SU-DHL-6 (cell line): Measurements from ENCODE around the gene CHST5.
"Not testable (repeated sequence)": the region's sequence is repeated elsewhere in the genome, so short reads cannot be mapped to it uniquely, and the experiment has no call there.

Experiments used
- H2AFZ ChIP-seq: fragments of 200-600 bp; sonication (generic); 2 replicates; pipeline ENCODE4 v1.6.1; 2014; ENCODE audit warnings: low read depth, mild to moderate bottlenecking, moderate library complexity, mixed read lengths, antibody characterized with exemption, low read length; ENCODE audit not compliant: severe bottlenecking
- H3F3A ChIP-seq: fragments of 200-600 bp; shearing (Covaris generic); 2 replicates; pipeline ENCODE4 v1.6.0; 2016; ENCODE audit warnings: antibody characterized with exemption, mild to moderate bottlenecking; ENCODE audit not compliant: insufficient read depth
- H3K27ac ChIP-seq: fragments of 200-600 bp; sonication (generic); 2 replicates; pipeline ENCODE4 v1.5.1; 2016; ENCODE audit warnings: low read depth, mild to moderate bottlenecking, low read length, moderate library complexity, mixed read lengths
- H3K27me3 ChIP-seq: fragments of 200-600 bp; sonication (generic), shearing (Covaris generic); 2 replicates; pipeline ENCODE4 v1.6.0; 2014; ENCODE audit warnings: mild to moderate bottlenecking, low read length
- H3K36me3 ChIP-seq: fragments of 200-600 bp; sonication (generic); 2 replicates; pipeline ENCODE4 v1.6.1; 2014; ENCODE audit warnings: mild to moderate bottlenecking, low read length, mixed read lengths
- H3K4me2 ChIP-seq: fragments of 300-600, 200-600 bp; shearing (Covaris generic), sonication (generic); 2 replicates; pipeline ENCODE4 v1.6.0; 2014; ENCODE audit warnings: low read length, low read depth, mild to moderate bottlenecking; ENCODE audit not compliant: poor library complexity, severe bottlenecking
- H3K4me3 ChIP-seq: fragments of 200-600 bp; sonication (generic); 2 replicates; pipeline ENCODE4 v1.5.1; 2014; ENCODE audit warnings: antibody characterized with exemption, low read length, mild to moderate bottlenecking, mixed read lengths; ENCODE audit not compliant: insufficient read depth, poor library complexity, severe bottlenecking
- H3K79me2 ChIP-seq: fragments of 200-600 bp; sonication (generic); 2 replicates; pipeline ENCODE4 v1.6.1; 2014; ENCODE audit warnings: mild to moderate bottlenecking, low read length, moderate library complexity; ENCODE audit not compliant: insufficient read depth
- H3K9ac ChIP-seq: fragments of 200-600 bp; sonication (generic); 2 replicates; pipeline ENCODE4 v1.7.0; 2014; ENCODE audit warnings: mild to moderate bottlenecking, low read length
- H3K9me2 ChIP-seq: fragments of 200-600 bp; sonication (generic); replicated peaks from 2 replicates; pipeline ENCODE4 v1.6.1; 2014; ENCODE audit warnings: low read length; ENCODE audit not compliant: insufficient read depth
- H3K9me3 ChIP-seq: fragments of 200-600 bp; sonication (generic); 2 replicates; pipeline ENCODE4 v1.6.1; 2014; ENCODE audit warnings: low read length, mixed read lengths; ENCODE audit not compliant: insufficient read depth
- H4K20me1 ChIP-seq: fragments of 200-600 bp; sonication (generic); 2 replicates; pipeline ENCODE4 v1.6.1; 2014; ENCODE audit warnings: low read depth, mild to moderate bottlenecking, antibody characterized with exemption, low read length, moderate library complexity, mixed read lengths
- CTCF ChIP-seq: fragments of 200-600 bp; sonication (generic); IDR thresholded peaks from one replicate; pipeline ENCODE4 v1.5.1; 2017; ENCODE audit warnings: antibody characterized with exemption, mild to moderate bottlenecking, low read length, moderate library complexity; ENCODE audit not compliant: insufficient read depth, poor library complexity, severe bottlenecking
- EZH2phosphoT487 ChIP-seq: fragments of 200-600 bp; sonication (generic), shearing (Covaris generic); conservative IDR thresholded peaks from 2 replicates; pipeline ENCODE4 v1.6.1; 2018; ENCODE audit warnings: mild to moderate bottlenecking, antibody characterized with exemption, low read length, moderate library complexity, mixed read lengths

CHST5 gene

GRCh38 chr16:75555213-75555706, 19.4 kb upstream of the CHST5 start:
- TF ChIP-seq CTCF: no peak
- no peak for TF ChIP-seq EZH2phosphoT487
- peak overlapping the region; percentile 87 for H2AFZ ChIP-seq
- 0 out of 2 replicates have a peak, but pooled peaks cover 6% of the 10 kb centered on the region for H3F3A ChIP-seq
- H3K9me3 ChIP-seq: no peaks in the 10 kb centered on the region
- H3K27me3 ChIP-seq: 0 out of 2 replicates have a peak, but pooled peaks cover 4% of the 10 kb centered on the region
- no peaks in the 10 kb centered on the region for H3K79me2 ChIP-seq
- H3K36me3 ChIP-seq: no peaks in the 10 kb centered on the region
- H3K4me2 ChIP-seq: peak overlapping the region; percentile 74
- 0 out of 2 replicates have a peak overlapping the region, but pooled peaks have one; percentile 17 for H3K27ac ChIP-seq
- H3K9me2 ChIP-seq: no peaks in the 10 kb centered on the region
- H3K9ac ChIP-seq: peak overlapping the region; percentile 53
- H4K20me1 ChIP-seq: no peaks in the 10 kb centered on the region
- H3K4me3 ChIP-seq: peak overlapping the region; percentile 55

- no peaks in the 10 kb centered on the region for H3K36me3 ChIP-seq
- no peak overlapping the region for H3K4me3 ChIP-seq
- H3K9me3 ChIP-seq: no peaks in the 10 kb centered on the region
- H3F3A ChIP-seq: 0 out of 2 replicates have a peak, but pooled peaks cover 6% of the 10 kb centered on the region
- H3K27ac ChIP-seq: no peak overlapping the region
- H3K4me2 ChIP-seq: no peak overlapping the region
- no peak for TF ChIP-seq EZH2phosphoT487
- no peak for TF ChIP-seq CTCF
- no peaks in the 10 kb centered on the region for H3K9me2 ChIP-seq
- H3K79me2 ChIP-seq: no peaks in the 10 kb centered on the region
- no peak overlapping the region for H3K9ac ChIP-seq
- no peak overlapping the region for H2AFZ ChIP-seq
- no peaks in the 10 kb centered on the region for H4K20me1 ChIP-seq
- H3K27me3 ChIP-seq: 0 out of 2 replicates have a peak, but pooled peaks cover 4% of the 10 kb centered on the region
Observed at GRCh38 chr16:75552951-75553350, 17.0 kb upstream of the CHST5 start.

- Histone ChIP-seq H3K4me3 (no peak overlapping the region), H3K9me2 (no peaks in the 10 kb centered on the region), H3K27ac (no peak overlapping the region), H3K9me3 (no peaks in the 10 kb centered on the region), H2AFZ (no peak overlapping the region), H3K27me3 (0 out of 2 replicates have a peak, but pooled peaks cover 4% of the 10 kb centered on the region), H3K4me2 (no peak overlapping the region), H3F3A (0 out of 2 replicates have a peak, but pooled peaks cover 6% of the 10 kb centered on the region), H3K79me2 (no peaks in the 10 kb centered on the region), H3K9ac (no peak overlapping the region), H4K20me1 (no peaks in the 10 kb centered on the region), H3K36me3 (no peaks in the 10 kb centered on the region)
- TF ChIP-seq EZH2phosphoT487 (no peak), CTCF (no peak)
Observed at GRCh38 chr16:75550211-75550662, 14.3 kb upstream of the CHST5 start.

- H3K4me3 ChIP-seq: not testable (repeated sequence)
Observed at GRCh38 chr16:75548456-75548855, 12.5 kb upstream of the CHST5 start.

More at GRCh38 chr16:75548456-75548855, 12.5 kb upstream of the CHST5 start:
- not testable (repeated sequence) for H3K9me2 ChIP-seq, H4K20me1 ChIP-seq, H3K9ac ChIP-seq, H3K79me2 ChIP-seq, H3K9me3 ChIP-seq, H3K27me3 ChIP-seq, H3K4me2 ChIP-seq, H3F3A ChIP-seq, H3K27ac ChIP-seq, H3K36me3 ChIP-seq, H2AFZ ChIP-seq
